H1 (cell line): Measurements from ENCODE around the gene SERPING1. TPM values are rescaled to one million over a fixed set of nuclear protein-coding genes. Genes with fewer than 3 reads are reported as not detected.
A peak's percentile ranks its signal among the peaks of the same experiment; 100 is the strongest.

Experiments
- CTCF ChIA-PET: fragments of 300-600 bp; sonication (Branson Sonifier 250); formaldehyde crosslinking; loops from one replicate; lab custom pipeline; 2021; ENCODE audit not compliant: partially characterized antibody; lab: Charles Lee
- POLR2A ChIA-PET: fragments of 300-600 bp; sonication (Branson Sonifier 250); formaldehyde crosslinking; loops from one replicate; lab custom pipeline; 2021; ENCODE audit warnings: inconsistent platforms; ENCODE audit not compliant: partially characterized antibody; lab: Charles Lee
- DNase-seq, 2 experiments: peaks; one replicate each; pipeline versions ENCODE4 v3.0.0 to v3.0.0-alpha.2; 2010 to 2022; ENCODE audit warnings: low spot score in 2 of 2, low read depth in 1 of 2, mixed read lengths in 1 of 2
- FAIRE-seq: peaks from 2 replicates; lab custom pipeline; 2011; peaks lifted over from hg19 to GRCh38; lab: Jason Lieb, UNC
- H2AFZ ChIP-seq: 2 replicates; pipeline ENCODE4 v1.8.1; 2012; ENCODE audit warnings: low read length, inconsistent platforms
- H2AK5ac ChIP-seq: 2 replicates; pipeline ENCODE4 v1.6.1; 2013; ENCODE audit warnings: low read depth, low read length
- H2BK120ac ChIP-seq: replicated peaks from 2 replicates; pipeline ENCODE3; 2013; ENCODE audit warnings: low read depth, low read length, inconsistent platforms
- H2BK12ac ChIP-seq: 2 replicates; pipeline ENCODE4 v1.6.1; 2013; ENCODE audit warnings: low read depth, low read length
- H2BK15ac ChIP-seq: 2 replicates; pipeline ENCODE4 v1.6.1; 2013; ENCODE audit warnings: low read length
- H2BK20ac ChIP-seq: 2 replicates; pipeline ENCODE4 v1.6.1; 2013; ENCODE audit warnings: low read length
- H2BK5ac ChIP-seq: 2 replicates; pipeline ENCODE4 v1.6.1; 2013; ENCODE audit warnings: low read depth, low read length
- H3K14ac ChIP-seq: 2 replicates; pipeline ENCODE4 v1.6.1; 2013; ENCODE audit warnings: inconsistent platforms; ENCODE audit not compliant: insufficient read length
- H3K18ac ChIP-seq: 2 replicates; pipeline ENCODE4 v1.6.1; 2013; ENCODE audit warnings: low read length; ENCODE audit errors: extremely low read depth
- H3K23ac ChIP-seq: 2 replicates; pipeline ENCODE4 v1.6.1; 2013; ENCODE audit warnings: inconsistent platforms; ENCODE audit not compliant: insufficient read length
- H3K23me2 ChIP-seq: 2 replicates; pipeline ENCODE4 v1.6.1; 2013; ENCODE audit warnings: low read depth, low read length
- H3K27ac ChIP-seq: 2 replicates; pipeline ENCODE4 v1.6.1; 2011; ENCODE audit warnings: low read depth, low read length, inconsistent platforms
- H3K27me3 ChIP-seq, 4 experiments: replicated peaks in 1 of 4; 1 replicate in 1 of 4; 2 replicates in 3 of 4; pipeline versions ENCODE4 v1.6.1 to v1.8.1; 2011 to 2013; ENCODE audit warnings: low read length in 3 of 4, mild to moderate bottlenecking in 3 of 4, inconsistent platforms in 2 of 4, mixed read lengths in 2 of 4, moderate library complexity in 1 of 4; ENCODE audit not compliant: control insufficient read depth in 3 of 4, insufficient read depth in 3 of 4; ENCODE audit errors: extremely low read depth in 1 of 4
- H3K36me3 ChIP-seq, 4 experiments: 2 replicates each; pipeline versions ENCODE4 v1.6.1 to v1.8.1; 2011 to 2013; ENCODE audit warnings: mild to moderate bottlenecking in 4 of 4, low read length in 3 of 4, moderate library complexity in 2 of 4, control low read depth in 1 of 4, inconsistent platforms in 1 of 4; ENCODE audit not compliant: insufficient read depth in 4 of 4, control insufficient read depth in 2 of 4
- H3K4ac ChIP-seq: replicated peaks from 2 replicates; pipeline ENCODE3; 2013; ENCODE audit warnings: low read length, low read depth, mixed read lengths, inconsistent platforms; ENCODE audit not compliant: insufficient read length
- H3K4me1 ChIP-seq, 4 experiments: replicated peaks in 1 of 4; 1 replicate in 1 of 4; 2 replicates in 3 of 4; pipeline versions ENCODE4 v1.6.1 to v1.8.1; 2011 to 2013; ENCODE audit warnings: low read length in 3 of 4, inconsistent platforms in 2 of 4, mixed read lengths in 1 of 4; ENCODE audit not compliant: insufficient read depth in 4 of 4, control insufficient read depth in 3 of 4
- H3K4me2 ChIP-seq, 2 experiments: 2 replicates each; pipeline versions ENCODE4 v1.6.1 to v1.8.1; 2011 to 2013; ENCODE audit warnings: low read depth in 2 of 2, low read length in 2 of 2, control low read depth in 1 of 2, inconsistent platforms in 1 of 2, mild to moderate bottlenecking in 1 of 2; ENCODE audit not compliant: insufficient read depth in 1 of 2
- H3K4me3 ChIP-seq, 4 experiments: fragments of 200-600, 300-600 bp in 1 of 4; sonication (generic), shearing (Covaris generic), sonication (Bioruptor Twin) in 1 of 4; 2 replicates each; pipeline versions ENCODE4 v1.5.1 to v1.8.1; 2011 to 2016; ENCODE audit warnings: low read length in 4 of 4, low read depth in 3 of 4, control low read depth in 2 of 4, inconsistent platforms in 2 of 4, mild to moderate bottlenecking in 2 of 4, mixed read lengths in 1 of 4, moderate library complexity in 1 of 4; ENCODE audit not compliant: insufficient read depth in 2 of 4; ENCODE audit errors: extremely low read depth in 1 of 4
- H3K56ac ChIP-seq: replicated peaks from 2 replicates; pipeline ENCODE3; 2013; ENCODE audit warnings: low read depth, mild to moderate bottlenecking, mixed read lengths, low read length, inconsistent platforms; ENCODE audit not compliant: insufficient read length
- H3K79me1 ChIP-seq: 2 replicates; pipeline ENCODE4 v1.6.1; 2013; ENCODE audit warnings: low read depth, low read length, control low read depth
- H3K79me2 ChIP-seq, 2 experiments: 2 replicates each; pipeline versions ENCODE4 v1.6.1 to v1.8.1; 2012 to 2013; ENCODE audit warnings: low read length in 2 of 2, mild to moderate bottlenecking in 2 of 2, inconsistent platforms in 1 of 2; ENCODE audit not compliant: insufficient read depth in 2 of 2, control insufficient read depth in 1 of 2
- H3K9ac ChIP-seq, 4 experiments: replicated peaks in 1 of 4; 1 replicate in 1 of 4; 2 replicates in 3 of 4; pipeline versions ENCODE4 v1.6.1 to v1.8.1; 2011 to 2013; ENCODE audit warnings: low read depth in 3 of 4, low read length in 3 of 4, control low read depth in 2 of 4, mild to moderate bottlenecking in 2 of 4, moderate library complexity in 2 of 4, inconsistent platforms in 1 of 4; ENCODE audit errors: extremely low read depth in 1 of 4
- H3K9me3 ChIP-seq, 2 experiments: 2 replicates each; pipeline versions ENCODE4 v1.6.1 to v1.8.1; 2012 to 2013; ENCODE audit warnings: mild to moderate bottlenecking in 2 of 2, moderate library complexity in 2 of 2, control low read depth in 1 of 2, inconsistent platforms in 1 of 2, low read depth in 1 of 2, low read length in 1 of 2, mixed read lengths in 1 of 2; ENCODE audit not compliant: insufficient read depth in 2 of 2
- H4K20me1 ChIP-seq, 2 experiments: replicated peaks in 1 of 2; 2 replicates each; pipeline versions ENCODE3 to v1.8.1; 2011 to 2013; ENCODE audit warnings: inconsistent platforms in 2 of 2, low read length in 2 of 2, mild to moderate bottlenecking in 1 of 2; ENCODE audit not compliant: insufficient read depth in 2 of 2, control insufficient read depth in 1 of 2
- H4K5ac ChIP-seq: 2 replicates; pipeline ENCODE4 v1.6.1; 2013; ENCODE audit warnings: low read length, low read depth, mixed read lengths, inconsistent platforms; ENCODE audit not compliant: insufficient read length
- H4K8ac ChIP-seq: 2 replicates; pipeline ENCODE4 v1.8.0; 2013; ENCODE audit warnings: mild to moderate bottlenecking, moderate library complexity, low read length, inconsistent platforms; ENCODE audit not compliant: insufficient read depth; ENCODE audit errors: extremely low read depth
- H4K91ac ChIP-seq: replicated peaks from 2 replicates; pipeline ENCODE3; 2013; ENCODE audit warnings: low read length, mixed read lengths, inconsistent platforms; ENCODE audit not compliant: insufficient read length
- ASH2L ChIP-seq: fragments of 200-600, 300-600 bp; sonication (generic); IDR thresholded peaks from one replicate; pipeline ENCODE4 v1.7.1; 2017; ENCODE audit warnings: low read length
- E2F6 ChIP-seq: IDR thresholded peaks from 2 replicates; pipeline ENCODE4 v1.6.1; 2012; ENCODE audit warnings: inconsistent platforms
- POLR2A ChIP-seq, 2 experiments: IDR thresholded peaks; 1 replicate in 1 of 2; 2 replicates in 1 of 2; pipeline ENCODE4 v1.6.1; 2011; ENCODE audit warnings: low read depth in 2 of 2, low read length in 2 of 2, mild to moderate bottlenecking in 2 of 2; ENCODE audit errors: control extremely low read depth in 1 of 2
- TEAD4 ChIP-seq: IDR thresholded peaks from 2 replicates; pipeline ENCODE4 v1.6.1; 2012; ENCODE audit warnings: low read depth, low read length, inconsistent platforms, mixed read lengths
- WGBS, 2 experiments: shearing (Covaris generic) in 1 of 2; methylation state at CpG; one replicate each; pipeline versions ENCODE4 v1.1.6 to v1.1.7; 2013 to 2015; ENCODE audit warnings: low lambda C conversion rate in 2 of 2, mixed read lengths in 2 of 2, inconsistent platforms in 1 of 2, low coverage in 1 of 2, missing lambda C conversion rate in 1 of 2; ENCODE audit not compliant: insufficient replicate concordance in 2 of 2, insufficient coverage in 1 of 2, insufficient read length in 1 of 2; ENCODE audit errors: extremely low coverage in 1 of 2, missing lambda C conversion rate in 1 of 2; 5-methylcytosine and 5-hydroxymethylcytosine counted together
- polyA plus RNA-seq, 7 experiments: library from polyadenylated mRNA; depleted of rRNA in 3 of 7; stranded (reverse) in 5 of 7; unstranded in 2 of 7; fragments of >200 nt in 5 of 7; fragments of 200-250 nt in 2 of 7; gene quantifications; 1 replicate in 5 of 7; 2 replicates in 1 of 7; 4 replicates in 1 of 7; pipeline versions ENCODE4 v1.2.1 to v1.2.3, GENCODE V29; 2011 to 2013; ENCODE audit warnings: missing spikeins in 2 of 7, mixed read lengths in 2 of 7
- total RNA-seq: library from RNA; stranded (reverse); fragmentation: NEBNext Ultra II Directional; extraction: Animal tissue kit (Norgen Biotek cat#: 25700); gene quantifications from 2 replicates; pipeline ENCODE4 v1.2.1, GENCODE V29; 2021

SERPING1 gene
- total and polyA plus RNA-seq, 2 of the 8 experiments (the other 6 are each of a cell fraction or from before 2014, with no cell fraction given), result 50.9 to 54.8 TPM

GRCh38 chr11:57637626-57638004 is 40.1 kb downstream of the SERPING1 start:
- Histone ChIP-seq H3K79me1 (peaks cover 10% of the 10 kb centered on the region; the same call in 1 of the 2 replicates), H3K23ac (no peak overlapping the region), H4K8ac (peak overlapping the region; percentile 97; the same call in 1 of the 2 replicates), H2BK5ac (peak overlapping the region; percentile 100), H3K9ac (peak overlapping the region in 3 of 4 experiments; percentile 76 to 87 (median 83); a peak in 6 of 7 replicates), H3K18ac (peak overlapping the region; percentile 100), H2BK15ac (peak overlapping the region; percentile 99; the same call in 1 of the 2 replicates), H4K20me1 (peaks cover 12 to 19% of the 10 kb centered on the region in 2 experiments), H2AFZ (no peak overlapping the region), H3K4me3 (peak overlapping the region; percentile 27 to 100 (median 68); a peak in 7 of 8 replicates), H3K27me3 (no peaks in the 10 kb centered on the region; a peak in 1 of 7 replicates), H3K27ac (peak overlapping the region; percentile 97), H3K36me3 (peaks cover 7 to 23% (median 11%) of the 10 kb centered on the region in 4 experiments; a peak in 6 of 8 replicates), H3K4me2 (peak overlapping the region; percentile 69 to 94), H3K4me1 (peaks cover 11 to 31% (median 22%) of the 10 kb centered on the region in 4 experiments), H3K4ac (peak overlapping the region; percentile 34), H3K79me2 (peaks cover 0 to 37% of the 10 kb centered on the region in 2 experiments; a peak in 2 of 4 replicates), H3K56ac (peak overlapping the region; percentile 32), H3K9me3 (no peaks in the 10 kb centered on the region), H4K5ac (peak overlapping the region; percentile 89), H2BK120ac (peak overlapping the region; percentile 89), H3K23me2 (peaks cover 17% of the 10 kb centered on the region), H3K14ac (peak overlapping the region; percentile 9), H2AK5ac (peak overlapping the region; percentile 56), H4K91ac (peak overlapping the region; percentile 92), H2BK20ac (peak overlapping the region; percentile 75), H2BK12ac (peak overlapping the region; percentile 98)
- POLR2A ChIA-PET, result interaction anchor here (0.7 to 29.6 kb wide), 14 partner anchors 16 to 940 kb away, joined by 3 to 1546 read pairs (median 5); partner anchors contain the start of genes CLP1, MED19, SERPING1 and SLC43A1
- CTCF ChIA-PET, result interaction anchor here (0.7 to 14.3 kb wide), 8 partner anchors 8 to 121 kb away, joined by 3 to 357 read pairs (median 4); partner anchors contain the start of genes SERPING1 and UBE2L6
- peak; percentile 74 for TF ChIP-seq ASH2L
- TF ChIP-seq POLR2A (IDR thresholded peaks at IDR 0.05; ENCODE audit: control extremely low read depth in 1 of 2, low read depth in 2 of 2, low read length in 2 of 2), result no peak
- TF ChIP-seq TEAD4, result peak; percentile 29; the same call in 1 of the 2 replicates
- no peak for TF ChIP-seq E2F6
- WGBS, 2 experiments, result 15% methylated on average over 18 of the region's 18 CpGs; no CpG with 5 or more reads in 1 of the 2 experiments
- DNase-seq, result no peak
- FAIRE-seq, result no peak
